ENCODE results near the gene PIGR.

The PIGR gene

GRCh38 chr1:206946261-206946660, at the start of gene PIGR:
PIGR (minus strand) TSS chr1:206946466; CDS start chr1:206940531, 5,935 bp downstream.
- no peak for DNase-seq (ENCODE audit: low read depth in 1 of 2, low spot score in 1 of 2)

DNA sequence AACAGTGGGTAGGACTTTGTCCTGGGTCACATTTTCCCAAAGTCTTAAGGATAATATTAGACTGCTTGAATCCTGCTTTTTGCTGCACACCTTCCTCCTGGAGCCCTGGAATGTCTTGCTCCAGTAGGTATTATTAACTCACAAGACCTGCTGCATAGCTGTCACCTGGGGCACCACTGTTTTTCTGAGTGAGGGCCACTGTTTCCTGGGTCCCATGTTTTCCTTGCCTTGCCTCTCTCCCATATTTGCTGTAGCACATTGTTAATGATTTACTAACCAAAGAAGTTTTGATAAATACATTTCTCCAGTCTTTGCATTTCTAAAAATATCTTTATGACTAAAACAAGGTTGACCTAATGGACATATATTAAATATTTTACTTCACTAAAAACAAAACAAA, 46.5 kb upstream of the PIGR start:
- no peak for DNase-seq (ENCODE audit: low read depth in 1 of 2, low spot score in 1 of 2)

DNA sequence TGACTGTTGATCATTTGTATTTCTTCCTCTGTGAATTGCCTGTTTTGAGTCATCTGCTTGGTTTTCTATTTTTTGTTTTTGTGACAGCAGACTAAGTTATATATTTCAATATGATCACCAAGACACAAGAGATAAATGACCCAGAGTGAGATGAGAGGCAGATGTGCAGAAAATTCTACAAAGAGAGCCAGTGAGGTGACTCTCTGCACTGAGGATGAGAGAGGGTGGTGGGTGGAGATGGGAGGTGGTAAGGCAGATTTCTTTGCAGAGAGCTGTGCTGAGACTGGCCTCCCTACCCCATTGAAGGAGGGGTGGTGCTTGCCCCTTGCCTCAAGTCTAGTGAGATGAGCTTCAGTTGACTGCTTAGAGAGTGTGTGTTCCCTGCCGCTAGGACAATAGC, 41.6 kb upstream of the PIGR start:
- DNase-seq (ENCODE audit: low read depth in 1 of 2, low spot score in 1 of 2) = no peak

GRCh38 chr1:206986885-206987284, 40.6 kb upstream of the PIGR start:
- DNase-seq (ENCODE audit: low read depth in 1 of 2, low spot score in 1 of 2) = no peak

GRCh38 chr1:206986402-206986801, 40.1 kb upstream of the PIGR start:
- DNase-seq (ENCODE audit: low read depth in 1 of 2, low spot score in 1 of 2) = no peak

GRCh38 chr1:206985162-206985749, 39.0 kb upstream of the PIGR start:
- no peak for DNase-seq (ENCODE audit: low read depth in 1 of 2, low spot score in 1 of 2)

GRCh38 chr1:206982216-206982615, 36.0 kb upstream of the PIGR start:
- DNase-seq (ENCODE audit: low read depth in 1 of 2, low spot score in 1 of 2) = peak; percentile 30 to 35

DNA sequence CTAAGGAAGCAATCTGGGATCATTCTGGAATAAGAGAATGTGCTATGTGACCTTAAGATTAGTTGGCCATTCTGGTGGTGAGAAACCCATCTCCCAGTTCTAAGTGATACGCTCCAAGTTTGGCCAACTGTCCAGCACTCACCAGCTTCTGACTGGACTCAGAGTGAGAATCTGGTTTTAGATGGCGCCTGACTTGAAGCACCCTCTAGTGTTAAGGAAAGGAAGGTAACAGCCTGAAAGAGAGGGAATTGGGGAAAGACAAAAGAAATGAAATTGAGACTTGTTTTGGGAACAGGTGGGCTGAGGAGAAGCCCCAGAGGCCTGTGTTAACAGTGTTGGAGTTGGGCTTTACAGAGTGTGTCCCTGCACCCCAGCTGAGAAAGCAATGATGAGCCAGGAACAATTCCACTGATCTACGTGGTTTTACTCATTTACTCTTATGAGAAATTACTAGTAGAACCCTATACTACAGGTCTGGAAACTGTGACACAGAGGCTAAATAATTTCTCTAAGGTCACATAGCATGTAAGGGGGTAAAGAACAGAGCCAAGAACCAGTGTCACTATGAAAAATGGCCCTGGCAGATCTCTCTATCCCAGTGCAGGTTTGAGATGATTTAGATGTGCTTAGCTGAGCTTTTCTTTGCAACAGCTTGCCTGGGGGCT, 33.2 kb upstream of the PIGR start:
- DNase-seq (ENCODE audit: low read depth in 1 of 2, low spot score in 1 of 2) = no peak

- DNase-seq (ENCODE audit: low read depth in 1 of 2, low spot score in 1 of 2) = no peak
Measured at GRCh38 chr1:206978259-206978658, 32.0 kb upstream of the PIGR start.

- DNase-seq (ENCODE audit: low read depth in 1 of 2, low spot score in 1 of 2) = no peak
Measured at GRCh38 chr1:206975306-206975705, 29.0 kb upstream of the PIGR start.

GRCh38 chr1:206974140-206974539, 27.9 kb upstream of the PIGR start:
- no peak for DNase-seq (ENCODE audit: low read depth in 1 of 2, low spot score in 1 of 2)

GRCh38 chr1:206972728-206973127, 26.5 kb upstream of the PIGR start:
- DNase-seq (ENCODE audit: low read depth in 1 of 2, low spot score in 1 of 2) = no peak

DNA sequence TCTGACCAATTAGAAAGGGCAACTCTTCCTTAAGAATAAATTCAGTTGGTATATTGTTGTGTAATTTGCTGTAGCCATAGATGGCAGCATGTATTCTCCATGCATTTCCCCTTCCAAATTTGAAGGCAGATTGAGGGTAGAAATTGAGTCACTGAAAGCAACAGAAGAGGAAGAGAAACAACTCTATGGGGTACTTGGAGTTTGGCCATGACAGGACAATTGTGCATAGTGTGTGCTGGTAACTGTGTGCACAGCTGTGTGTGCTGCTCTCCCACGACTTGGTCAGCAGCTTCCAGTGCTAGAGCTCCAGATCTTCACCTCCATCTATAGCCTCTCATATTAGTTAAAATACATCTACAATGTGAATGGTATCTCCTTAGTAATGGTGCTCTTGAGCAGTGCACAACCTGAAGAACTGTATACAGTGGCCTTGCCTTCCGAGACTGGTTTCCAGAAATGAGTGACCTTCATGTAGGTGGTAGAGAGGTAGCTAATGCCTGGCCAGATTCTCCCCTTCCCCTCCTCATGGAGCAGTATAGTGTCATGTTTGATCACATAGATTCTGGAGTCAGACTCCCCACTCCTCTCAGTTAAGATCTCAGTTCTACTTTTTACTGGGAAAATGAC, 24.9 kb upstream of the PIGR start:
- DNase-seq (ENCODE audit: low read depth in 1 of 2, low spot score in 1 of 2) = no peak

GRCh38 chr1:206970446-206970845, 24.2 kb upstream of the PIGR start, which contains the start of gene FCAMR:
FCAMR (minus strand) TSS chr1:206970460; CDS start chr1:206970125, 335 bp downstream.
- no peak for DNase-seq (ENCODE audit: low read depth in 1 of 2, low spot score in 1 of 2)

DNA sequence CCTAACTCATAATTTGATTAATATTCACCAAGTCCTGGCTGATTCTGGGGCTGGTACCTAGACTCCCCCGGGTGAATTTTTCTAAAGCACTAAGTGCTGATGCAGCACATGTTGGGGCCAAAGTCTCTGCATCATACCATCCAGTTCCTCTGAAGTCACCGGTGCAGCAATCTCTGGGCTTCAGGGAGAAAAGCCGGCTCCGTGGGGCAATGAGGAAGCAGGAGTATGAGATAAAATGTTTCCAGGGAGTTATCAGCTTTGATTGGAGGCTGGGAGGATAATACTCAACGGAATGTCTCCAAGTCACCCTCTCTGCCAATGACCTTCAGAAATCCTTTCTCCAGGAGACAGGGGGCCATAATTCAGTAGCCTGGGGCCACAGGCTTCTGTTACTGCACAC, 22.8 kb upstream of the PIGR start:
- DNase-seq (ENCODE audit: low read depth in 1 of 2, low spot score in 1 of 2) = no peak

DNA sequence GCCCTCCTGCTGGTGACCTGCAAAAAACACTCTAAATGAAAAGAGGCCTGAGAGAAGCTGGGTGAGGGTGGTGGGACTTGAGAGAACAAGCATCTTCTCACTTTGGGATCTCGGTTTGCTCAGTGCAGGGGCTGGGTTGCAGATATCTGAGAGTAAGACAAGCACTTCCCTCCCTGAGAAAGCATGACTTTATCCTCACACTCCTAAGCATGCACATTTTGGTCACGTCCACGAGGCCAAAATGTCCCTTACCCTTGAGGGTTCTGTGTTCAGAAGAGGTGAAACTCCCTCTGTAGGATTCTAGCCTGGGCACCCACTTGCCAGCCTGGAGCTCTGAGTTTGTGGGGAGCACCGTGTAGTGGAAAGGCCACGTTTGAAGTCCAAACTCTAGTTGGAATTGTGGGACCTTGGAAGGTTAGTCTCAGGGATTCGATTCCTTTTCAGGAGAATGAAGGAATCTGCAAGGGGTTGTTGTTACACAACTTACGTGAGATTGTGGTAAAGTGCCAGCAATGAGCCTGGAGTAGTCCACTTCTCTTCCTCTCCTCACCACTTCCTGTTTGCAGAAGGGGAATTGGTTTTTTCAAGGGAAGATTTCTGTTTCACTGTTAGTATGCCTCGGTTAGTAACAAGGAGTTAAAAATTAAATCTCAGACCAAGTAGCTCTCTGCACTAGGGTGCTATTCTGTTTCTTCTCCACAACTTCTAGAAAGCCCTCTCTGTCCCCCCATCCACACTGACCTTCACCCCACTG, 21.0 kb upstream of the PIGR start:
- no peak for DNase-seq (ENCODE audit: low read depth in 1 of 2, low spot score in 1 of 2)

GRCh38 chr1:206965781-206966180, 19.5 kb upstream of the PIGR start:
- no peak for DNase-seq (ENCODE audit: low read depth in 1 of 2, low spot score in 1 of 2)

GRCh38 chr1:206963740-206964139, 17.5 kb upstream of the PIGR start:
- DNase-seq (ENCODE audit: low read depth in 1 of 2, low spot score in 1 of 2) = no peak

DNA sequence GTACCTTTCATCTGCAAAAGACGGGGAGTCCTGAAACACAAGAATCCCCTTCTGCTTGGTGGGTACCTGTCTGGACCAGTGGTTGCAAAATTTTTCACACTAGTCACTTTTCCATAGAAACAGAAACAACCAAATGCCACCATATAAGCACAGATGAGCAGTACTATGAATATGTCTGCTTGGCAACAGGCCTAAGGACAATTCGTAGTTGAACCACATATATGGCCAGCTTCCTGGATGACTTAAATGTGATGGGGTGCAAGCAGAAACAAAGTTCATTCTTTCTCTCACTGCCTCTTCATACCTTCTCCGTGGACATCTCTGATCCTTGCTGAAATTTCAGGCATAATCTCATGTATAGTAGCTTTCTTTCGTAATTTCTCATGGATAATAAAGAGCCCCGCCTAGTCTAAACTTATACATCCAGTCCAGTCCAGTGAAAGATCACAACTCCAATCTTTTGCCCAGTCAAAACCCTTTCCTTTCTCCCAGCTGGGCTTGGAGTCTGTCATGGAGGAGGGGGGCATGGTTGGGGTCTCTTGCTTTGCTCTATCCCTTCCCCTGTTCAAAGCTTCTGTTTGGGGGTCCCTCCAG, 16.9 kb upstream of the PIGR start:
- DNase-seq (ENCODE audit: low read depth in 1 of 2, low spot score in 1 of 2) = no peak

GRCh38 chr1:206962272-206962671, 16.0 kb upstream of the PIGR start:
- no peak for DNase-seq (ENCODE audit: low read depth in 1 of 2, low spot score in 1 of 2)

DNA sequence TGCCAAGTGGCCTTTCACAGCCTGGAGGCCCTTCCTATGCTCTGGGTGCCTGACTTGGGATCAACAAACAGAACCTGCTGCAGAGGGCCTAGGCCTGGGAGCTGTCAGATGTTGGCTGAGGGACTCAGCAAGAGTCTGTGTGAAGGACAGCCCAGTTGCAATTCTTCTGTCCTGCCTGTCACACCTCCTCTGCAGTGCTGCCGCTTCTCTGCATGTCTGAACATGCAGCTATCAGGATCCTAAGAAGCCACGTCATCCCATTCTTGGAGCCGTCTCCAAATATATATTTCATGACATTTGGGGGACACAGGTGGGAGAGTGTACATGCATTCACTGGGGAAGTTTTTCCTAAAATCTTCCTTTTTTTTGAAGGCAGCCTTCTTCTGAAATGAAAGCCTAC, 15.4 kb upstream of the PIGR start:
- DNase-seq (ENCODE audit: low read depth in 1 of 2, low spot score in 1 of 2) = no peak
